Measurements from ENCODE around the gene THADA.

DNA sequence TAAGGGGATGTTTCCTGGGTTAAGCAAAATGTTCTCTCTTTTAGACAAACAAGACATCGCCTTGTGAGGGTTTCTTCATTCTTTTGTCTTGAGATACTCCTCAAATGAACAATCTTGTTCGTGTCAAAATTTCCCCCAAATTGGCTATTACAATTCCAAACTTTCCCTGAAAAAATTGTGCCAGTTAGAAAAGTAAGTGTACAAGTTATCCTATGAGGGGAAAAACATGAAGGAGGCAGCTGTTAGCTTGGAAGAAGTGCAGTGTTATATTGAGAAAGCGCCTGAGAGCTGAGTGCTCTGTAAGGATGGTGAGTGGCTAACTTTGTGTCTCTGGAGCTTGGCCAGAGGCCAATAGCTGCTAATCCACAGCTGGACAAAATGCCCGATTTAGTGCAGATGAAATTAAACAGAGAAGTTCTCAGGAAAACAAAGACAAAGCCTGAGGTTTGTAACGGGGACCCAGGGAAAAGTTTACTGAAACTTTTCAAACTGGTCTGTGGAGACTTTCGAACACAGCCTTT lies 27.2 kb upstream of the THADA start:
- TF ChIP-seq EZH2 (IDR thresholded peaks at IDR 0.05; ENCODE audit: low read length, missing control alignments), result no peak
- TF ChIP-seq, protein P1, sequence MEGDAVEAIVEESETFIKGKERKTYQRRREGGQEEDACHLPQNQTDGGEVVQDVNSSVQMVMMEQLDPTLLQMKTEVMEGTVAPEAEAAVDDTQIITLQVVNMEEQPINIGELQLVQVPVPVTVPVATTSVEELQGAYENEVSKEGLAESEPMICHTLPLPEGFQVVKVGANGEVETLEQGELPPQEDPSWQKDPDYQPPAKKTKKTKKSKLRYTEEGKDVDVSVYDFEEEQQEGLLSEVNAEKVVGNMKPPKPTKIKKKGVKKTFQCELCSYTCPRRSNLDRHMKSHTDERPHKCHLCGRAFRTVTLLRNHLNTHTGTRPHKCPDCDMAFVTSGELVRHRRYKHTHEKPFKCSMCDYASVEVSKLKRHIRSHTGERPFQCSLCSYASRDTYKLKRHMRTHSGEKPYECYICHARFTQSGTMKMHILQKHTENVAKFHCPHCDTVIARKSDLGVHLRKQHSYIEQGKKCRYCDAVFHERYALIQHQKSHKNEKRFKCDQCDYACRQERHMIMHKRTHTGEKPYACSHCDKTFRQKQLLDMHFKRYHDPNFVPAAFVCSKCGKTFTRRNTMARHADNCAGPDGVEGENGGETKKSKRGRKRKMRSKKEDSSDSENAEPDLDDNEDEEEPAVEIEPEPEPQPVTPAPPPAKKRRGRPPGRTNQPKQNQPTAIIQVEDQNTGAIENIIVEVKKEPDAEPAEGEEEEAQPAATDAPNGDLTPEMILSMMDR (conservative IDR thresholded peaks at IDR 0.05 in 1 of 2, IDR thresholded peaks at IDR 0.05 in 1 of 2; ENCODE audit: low read depth in 1 of 2, low read length in 2 of 2), result no peak
